MCF 10A (cell line): Measurements from ENCODE around the gene SPRR5. TPM values are rescaled to one million over a fixed set of nuclear protein-coding genes. Genes with fewer than 3 reads are reported as not detected.

Experiments
- Bru-seq: library from RNA; stranded (reverse); fragments of 400-500 nt; gene quantifications from one replicate; lab custom pipeline; 2021; lab: Mats Ljungman, UMichigan
- BruChase-seq, 2 experiments: library from RNA; stranded (reverse); fragments of 400-500 nt; gene quantifications; one replicate each; lab custom pipeline; 2021; lab: Mats Ljungman, UMichigan
- BruUV-seq: library from RNA; stranded (reverse); fragments of 400-500 nt; replicated peaks from 2 replicates; lab custom pipeline; 2021; lab: Mats Ljungman, UMichigan
- CTCF ChIA-PET: fragments of 300-600 bp; sonication (Branson Sonifier 250); formaldehyde crosslinking; extraction: SDS; loops from one replicate; lab custom pipeline; 2021; ENCODE audit warnings: antibody characterized with exemption, inconsistent platforms; lab: Yijun Ruan, JAX
- POLR2A ChIA-PET: fragments of 300-600, 350-650 bp; sonication (Branson Sonifier 250); formaldehyde crosslinking; extraction: SDS; loops from one replicate; lab custom pipeline; 2020; ENCODE audit warnings: antibody characterized with exemption, inconsistent platforms; lab: Yijun Ruan, JAX
- DNase-seq: peaks from one replicate; pipeline ENCODE4 v3.0.0-alpha.2; 2018; ENCODE audit not compliant: unreplicated experiment
- H3K27ac Mint-ChIP-seq: one replicate; pipeline ENCODE4 v1.8.0; 2022; ENCODE audit warnings: mild to moderate bottlenecking, low read depth, mixed read lengths; ENCODE audit not compliant: unreplicated experiment
- H3K27me3 Mint-ChIP-seq: one replicate; pipeline ENCODE4 v1.8.0; 2022; ENCODE audit warnings: mixed read lengths; ENCODE audit not compliant: insufficient read depth, unreplicated experiment
- H3K36me3 Mint-ChIP-seq: one replicate; pipeline ENCODE4 v1.8.0; 2022; ENCODE audit warnings: mild to moderate bottlenecking, moderate library complexity, mixed read lengths; ENCODE audit not compliant: insufficient read depth, unreplicated experiment
- H3K4me1 Mint-ChIP-seq: one replicate; pipeline ENCODE4 v1.8.0; 2022; ENCODE audit warnings: mixed read lengths; ENCODE audit not compliant: insufficient read depth, unreplicated experiment
- H3K4me3 Mint-ChIP-seq: one replicate; pipeline ENCODE4 v1.8.0; 2022; ENCODE audit warnings: mild to moderate bottlenecking, moderate library complexity, mixed read lengths; ENCODE audit not compliant: unreplicated experiment
- H3K9me3 Mint-ChIP-seq: one replicate; pipeline ENCODE4 v1.8.0; 2022; ENCODE audit warnings: mixed read lengths; ENCODE audit not compliant: unreplicated experiment
- intact Hi-C: fragments of 100-400 bp; cut with micrococcal nuclease; formaldehyde crosslinking; loops from 2 replicates; pipeline ENCODE4 v1.14.1; 2022
- long read RNA-seq: library from polyadenylated mRNA; stranded (forward); transcript quantifications from one replicate; pipeline ENCODE4 v2.0.0, GENCODE V29; 2022
- total RNA-seq: library from RNA; stranded (reverse); gene quantifications from 2 replicates; pipeline ENCODE4 v1.2.3, GENCODE V29; 2022
- TF ChIP-seq, protein P1 (sequence below): fragments of 200-600 bp; IDR thresholded peaks from one replicate; pipeline ENCODE4 v1.8.0; 2022; ENCODE audit warnings: antibody characterized with exemption, mild to moderate bottlenecking; ENCODE audit not compliant: unreplicated experiment

SPRR5 gene, protein sequence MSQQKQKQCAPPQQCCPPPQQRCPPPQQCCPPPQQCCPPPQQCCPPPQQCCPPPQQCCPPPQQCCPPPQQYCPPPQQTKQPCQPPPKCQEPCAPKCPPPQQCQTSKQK
- total RNA-seq (not detected in 2 replicates), Bru-seq, nascent RNA (percentile 5 among the genes with signal in this experiment), BruChase-seq, experiment 1, labeled RNA remaining after a 6-hour chase (not detected), BruChase-seq, experiment 2, labeled RNA remaining after a 2-hour chase (not detected)
- long read RNA-seq = 0 reads

DNA sequence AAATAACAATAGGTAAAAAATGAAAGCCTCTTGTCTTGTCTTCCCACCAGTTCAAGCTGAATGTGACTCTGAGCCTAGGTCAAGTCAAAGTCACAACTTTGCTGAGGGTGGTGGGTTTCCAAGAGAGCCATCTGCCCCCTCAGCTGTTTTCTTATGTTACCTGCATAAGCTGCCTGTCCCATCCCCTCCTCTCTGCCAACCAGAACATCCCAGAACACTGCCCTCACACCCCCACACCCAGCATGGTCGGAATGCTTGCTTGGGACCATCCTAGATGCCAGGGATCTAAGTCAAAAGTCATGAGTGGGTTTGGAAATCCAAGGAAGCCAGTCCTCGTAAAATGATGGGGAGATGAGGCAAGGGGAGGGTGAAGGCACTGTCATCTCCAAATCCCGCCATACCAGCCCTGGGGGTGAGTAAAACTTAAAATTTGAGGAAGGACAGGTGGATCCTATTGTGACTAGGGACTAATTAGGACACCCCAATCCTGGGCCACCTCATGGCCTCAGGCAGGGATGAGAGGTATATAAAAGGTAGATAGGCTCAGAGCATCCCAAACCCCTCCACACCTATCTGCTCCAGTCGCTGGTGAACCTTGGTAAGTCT lies at the start of gene SPRR5:
Gene SPRR5 (plus strand): TSS at position 556 of the 606 bp plus-strand sequence. CDS start 1,349 bp downstream, outside the sequence.
- no TSS peak for BruUV-seq
- Mint-ChIP-seq H3K4me1 (peaks cover 6% of the 10 kb centered on the region), H3K36me3 (no peaks in the 10 kb centered on the region), H3K4me3 (no peak within 1 kb of the TSS), H3K27ac (no peak within 1 kb of the TSS), H3K27me3 (no peaks in the 10 kb centered on the region), H3K9me3 (no peaks in the 10 kb centered on the region)
- intact Hi-C loops = no loop called here
- ChIA-PET CTCF (interaction anchor here (0.6 to 5.7 kb wide), 6 partner anchors 8 to 246 kb away, joined by 3 to 27 read pairs (median 4); no protein-coding TSS in a partner anchor), POLR2A (interaction anchor here (0.7 kb wide), 2 partner anchors 106 to 883 kb away, joined by 3 to 4 read pairs; no protein-coding TSS in a partner anchor)
- TF ChIP-seq, protein P1, sequence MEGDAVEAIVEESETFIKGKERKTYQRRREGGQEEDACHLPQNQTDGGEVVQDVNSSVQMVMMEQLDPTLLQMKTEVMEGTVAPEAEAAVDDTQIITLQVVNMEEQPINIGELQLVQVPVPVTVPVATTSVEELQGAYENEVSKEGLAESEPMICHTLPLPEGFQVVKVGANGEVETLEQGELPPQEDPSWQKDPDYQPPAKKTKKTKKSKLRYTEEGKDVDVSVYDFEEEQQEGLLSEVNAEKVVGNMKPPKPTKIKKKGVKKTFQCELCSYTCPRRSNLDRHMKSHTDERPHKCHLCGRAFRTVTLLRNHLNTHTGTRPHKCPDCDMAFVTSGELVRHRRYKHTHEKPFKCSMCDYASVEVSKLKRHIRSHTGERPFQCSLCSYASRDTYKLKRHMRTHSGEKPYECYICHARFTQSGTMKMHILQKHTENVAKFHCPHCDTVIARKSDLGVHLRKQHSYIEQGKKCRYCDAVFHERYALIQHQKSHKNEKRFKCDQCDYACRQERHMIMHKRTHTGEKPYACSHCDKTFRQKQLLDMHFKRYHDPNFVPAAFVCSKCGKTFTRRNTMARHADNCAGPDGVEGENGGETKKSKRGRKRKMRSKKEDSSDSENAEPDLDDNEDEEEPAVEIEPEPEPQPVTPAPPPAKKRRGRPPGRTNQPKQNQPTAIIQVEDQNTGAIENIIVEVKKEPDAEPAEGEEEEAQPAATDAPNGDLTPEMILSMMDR = no peak
- no peak for DNase-seq

DNA sequence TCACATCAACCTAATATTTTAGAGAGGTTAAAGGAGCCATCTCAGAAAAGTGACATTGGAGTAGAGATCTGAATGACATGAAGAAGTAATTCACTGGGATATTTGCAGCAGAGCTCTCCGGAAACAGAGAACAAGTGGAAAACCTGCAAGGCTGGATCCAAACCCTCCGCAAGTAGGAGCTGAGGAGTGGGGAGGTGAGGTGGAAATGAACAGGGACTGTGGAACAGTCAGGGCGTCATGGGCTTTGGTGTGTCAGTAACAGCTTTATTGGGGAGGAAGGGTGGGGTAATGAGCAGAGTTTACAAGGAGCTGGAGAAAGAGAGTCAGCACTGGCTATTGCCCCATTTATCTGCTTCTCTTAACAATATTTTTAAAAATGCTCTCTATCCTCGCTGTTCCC lies 48.0 kb upstream of the SPRR5 start:
- H3K9me3 Mint-ChIP-seq = no peaks in the 10 kb centered on the region
- TF ChIP-seq, protein P1 = no peak
- intact Hi-C loops = no loop called here
- POLR2A ChIA-PET = interaction anchor here (0.9 kb wide), 1 partner anchor 34 kb away, joined by 3 read pairs; no protein-coding TSS in a partner anchor
- H3K4me1 Mint-ChIP-seq = no peaks in the 10 kb centered on the region
- no peaks in the 10 kb centered on the region for H3K36me3 Mint-ChIP-seq
- CTCF ChIA-PET = interaction anchor here (1.8 to 5.4 kb wide), 2 partner anchors 14 to 28 kb away, joined by 5 to 29 read pairs; no protein-coding TSS in a partner anchor
- DNase-seq = no peak
- H3K4me3 Mint-ChIP-seq = no peak overlapping the region
- no TSS peak for BruUV-seq
- no peak overlapping the region for H3K27ac Mint-ChIP-seq
- no peaks in the 10 kb centered on the region for H3K27me3 Mint-ChIP-seq

DNA sequence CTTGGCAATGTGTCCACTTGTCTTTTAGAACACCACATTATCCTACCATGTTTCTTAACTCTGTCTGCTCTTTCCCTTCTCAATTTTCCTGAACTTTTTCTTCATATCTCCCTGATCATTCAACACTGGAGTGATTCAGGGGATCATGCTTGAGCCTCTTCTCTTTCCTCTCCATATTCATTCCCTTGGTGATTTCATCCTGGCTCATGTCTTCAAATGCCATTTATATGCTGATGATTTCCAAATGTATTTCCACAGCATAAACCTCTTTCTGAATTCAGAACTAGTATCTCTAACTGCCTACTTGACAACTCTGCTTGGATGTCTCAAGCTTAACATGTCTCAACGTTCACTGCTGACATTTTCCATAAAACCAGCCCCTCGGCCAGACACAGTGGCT lies 47.1 kb upstream of the SPRR5 start:
- ChIA-PET CTCF (interaction anchor here (0.7 to 5.4 kb wide), 5 partner anchors 14 to 28 kb away, joined by 3 to 29 read pairs (median 3); no protein-coding TSS in a partner anchor), POLR2A (no interaction called here)
- H3K4me1 Mint-ChIP-seq = peaks cover 3% of the 10 kb centered on the region
- intact Hi-C loops = no loop called here
- BruUV-seq = no TSS peak
- TF ChIP-seq, protein P1 = no peak
- DNase-seq = no peak
- no peak overlapping the region for H3K27ac Mint-ChIP-seq
- H3K4me3 Mint-ChIP-seq = no peak overlapping the region
- H3K27me3 Mint-ChIP-seq = no peaks in the 10 kb centered on the region
- H3K9me3 Mint-ChIP-seq = no peaks in the 10 kb centered on the region
- no peaks in the 10 kb centered on the region for H3K36me3 Mint-ChIP-seq

DNA sequence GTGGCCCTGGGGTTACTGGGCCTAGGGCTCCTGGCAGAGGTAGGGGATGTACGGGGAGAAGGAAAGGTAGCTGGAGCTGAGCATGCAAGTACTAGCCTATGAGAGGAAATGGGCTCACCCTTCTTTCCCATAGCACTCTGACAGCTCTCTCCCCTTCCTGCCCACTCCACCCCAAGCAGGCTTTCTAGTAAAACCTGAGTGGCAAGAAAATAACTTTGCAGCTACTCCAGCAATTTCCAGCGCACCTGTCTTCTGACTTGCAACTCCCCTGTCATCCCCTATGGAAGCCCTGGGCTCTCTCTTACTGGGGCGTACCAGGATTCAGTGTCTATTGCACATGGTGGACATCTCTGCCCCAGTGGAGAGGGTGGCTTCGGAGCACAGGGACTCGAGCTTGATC lies 45.4 kb upstream of the SPRR5 start:
- TF ChIP-seq, protein P1 = no peak
- no peaks in the 10 kb centered on the region for H3K36me3 Mint-ChIP-seq
- POLR2A ChIA-PET = interaction anchor here (1.2 kb wide), 1 partner anchor 12 kb away, joined by 3 read pairs; no protein-coding TSS in a partner anchor
- H3K27ac Mint-ChIP-seq = no peak overlapping the region
- BruUV-seq = no TSS peak
- peaks cover 20% of the 10 kb centered on the region for H3K4me1 Mint-ChIP-seq
- no peaks in the 10 kb centered on the region for H3K9me3 Mint-ChIP-seq
- no peaks in the 10 kb centered on the region for H3K27me3 Mint-ChIP-seq
- no peak for DNase-seq
- CTCF ChIA-PET = interaction anchor here (0.8 to 5.3 kb wide), 3 partner anchors 24 to 131 kb away, joined by 3 to 46 read pairs (median 4); no protein-coding TSS in a partner anchor
- H3K4me3 Mint-ChIP-seq = no peak overlapping the region
- intact Hi-C loops = no loop called here
